ENCODE results near the gene FAT1.

Gene FAT1

GRCh38 chr4:186647821-186648220 lies 75.8 kb downstream of the FAT1 start:
- no peak for FAIRE-seq

- no peak for FAIRE-seq
Observed at GRCh38 chr4:186644737-186645261, 78.9 kb downstream of the FAT1 start.

GRCh38 chr4:186644311-186644638 lies 79.4 kb downstream of the FAT1 start:
- no peak for FAIRE-seq

GRCh38 chr4:186643501-186644310 lies 80.0 kb downstream of the FAT1 start:
- FAIRE-seq, result no peak

GRCh38 chr4:186642998-186643397 lies 80.7 kb downstream of the FAT1 start:
- no peak for FAIRE-seq

- FAIRE-seq, result no peak
Observed at GRCh38 chr4:186642530-186642929, 81.1 kb downstream of the FAT1 start.

- FAIRE-seq, result no peak
Observed at GRCh38 chr4:186634591-186635128, 89.0 kb downstream of the FAT1 start.

GRCh38 chr4:186633844-186634243 lies 89.8 kb downstream of the FAT1 start:
- no peak for FAIRE-seq

- FAIRE-seq, result no peak
Observed at GRCh38 chr4:186630128-186630527, 93.5 kb downstream of the FAT1 start.

- no peak for FAIRE-seq
Observed at GRCh38 chr4:186628058-186628711, 95.5 kb downstream of the FAT1 start.

- no peak for FAIRE-seq
Observed at GRCh38 chr4:186627226-186627865, 96.3 kb downstream of the FAT1 start.

GRCh38 chr4:186624951-186625350 lies 98.7 kb downstream of the FAT1 start:
- no peak for FAIRE-seq

GRCh38 chr4:186623546-186623945 lies 100.1 kb downstream of the FAT1 start:
- FAIRE-seq, result no peak

- FAIRE-seq, result no peak
Observed at GRCh38 chr4:186622788-186623464, 100.7 kb downstream of the FAT1 start.

- no peak for FAIRE-seq
Observed at GRCh38 chr4:186621959-186622553, 101.6 kb downstream of the FAT1 start.

- FAIRE-seq, result no peak
Observed at GRCh38 chr4:186619088-186619487, 104.6 kb downstream of the FAT1 start.

GRCh38 chr4:186617921-186618320 lies 105.7 kb downstream of the FAT1 start:
- FAIRE-seq, result no peak

- FAIRE-seq, result no peak
Observed at GRCh38 chr4:186607490-186607889, 116.2 kb downstream of the FAT1 start.

GRCh38 chr4:186606591-186606992 lies 117.1 kb downstream of the FAT1 start:
- no peak for FAIRE-seq

- no peak for FAIRE-seq
Observed at GRCh38 chr4:186605261-186605865, 118.3 kb downstream of the FAT1 start.

GRCh38 chr4:186604124-186604807 lies 119.4 kb downstream of the FAT1 start:
- no peak for FAIRE-seq

Measured in TTC549 (cell line).